Fibroblast of lung (primary cell): ENCODE measurements around the gene ITGA3. TPM values are rescaled to one million over a fixed set of nuclear protein-coding genes. Genes with fewer than 3 reads are reported as not detected.

ENCODE experiments used
- DNase-seq, 2 donors: peaks; one replicate each; pipeline versions ENCODE4 v3.0.0 to v3.0.0-alpha.2; 2010; ENCODE audit warnings: low read depth in 2 of 2
- H2AFZ ChIP-seq: 2 replicates; pipeline ENCODE4 v1.5.1; 2012; ENCODE audit warnings: low read length, control low read depth, inconsistent platforms
- H3K27ac ChIP-seq: 2 replicates; pipeline ENCODE4 v1.5.1; 2011; ENCODE audit warnings: low read length, control low read depth; ENCODE audit not compliant: insufficient read depth
- H3K27me3 ChIP-seq: 2 replicates; pipeline ENCODE4 v1.5.1; 2011; ENCODE audit warnings: mild to moderate bottlenecking, low read length; ENCODE audit not compliant: control insufficient read depth, insufficient read depth
- H3K36me3 ChIP-seq: 2 replicates; pipeline ENCODE4 v1.5.1; 2011; ENCODE audit warnings: low read length; ENCODE audit not compliant: control insufficient read depth, insufficient read depth
- H3K4me1 ChIP-seq: 2 replicates; pipeline ENCODE4 v1.5.1; 2011; ENCODE audit warnings: low read length; ENCODE audit not compliant: control insufficient read depth, insufficient read depth; ENCODE audit errors: extremely low read depth
- H3K4me2 ChIP-seq: 2 replicates; pipeline ENCODE4 v1.5.1; 2011; ENCODE audit warnings: low read length, control low read depth; ENCODE audit not compliant: insufficient read depth; ENCODE audit errors: extremely low read depth
- H3K4me3 ChIP-seq, 4 experiments: fragments of 200-600 bp in 1 of 4; sonication (generic) in 1 of 4; replicated peaks in 1 of 4; 2 replicates each; pipeline ENCODE4 v1.5.1; 2011 to 2016; ENCODE audit warnings: low read length in 4 of 4, low read depth in 3 of 4, mild to moderate bottlenecking in 3 of 4, control low read depth in 2 of 4, inconsistent platforms in 1 of 4, mixed read lengths in 1 of 4; ENCODE audit not compliant: insufficient read depth in 1 of 4; ENCODE audit errors: control extremely low read depth in 1 of 4
- H3K79me2 ChIP-seq: 2 replicates; pipeline ENCODE4 v1.5.1; 2012; ENCODE audit warnings: mild to moderate bottlenecking, low read length, inconsistent platforms; ENCODE audit not compliant: control insufficient read depth, insufficient read depth
- H3K9ac ChIP-seq: 2 replicates; pipeline ENCODE4 v1.5.1; 2011; ENCODE audit warnings: mild to moderate bottlenecking, low read length, control low read depth; ENCODE audit not compliant: insufficient read depth
- H3K9me3 ChIP-seq: 2 replicates; pipeline ENCODE4 v1.5.1; 2012; ENCODE audit warnings: low read depth, low read length; ENCODE audit not compliant: control insufficient read depth, insufficient read depth
- H4K20me1 ChIP-seq: 2 replicates; pipeline ENCODE4 v1.5.1; 2011; ENCODE audit warnings: low read length; ENCODE audit not compliant: control insufficient read depth, insufficient read depth; ENCODE audit errors: extremely low read depth
- EZH2 ChIP-seq: IDR thresholded peaks from 2 replicates; pipeline ENCODE4 v1.5.1; 2012; ENCODE audit warnings: low read length, control low read depth, mild to moderate bottlenecking; ENCODE audit errors: missing control alignments
- polyA plus RNA-seq, 2 donors: library from polyadenylated mRNA; depleted of rRNA in 1 of 2; stranded (reverse) in 1 of 2; unstranded in 1 of 2; fragments of >200 nt; gene quantifications; 2 replicates each; pipeline ENCODE4 v1.2.1, GENCODE V29; 2011 to 2012; ENCODE audit warnings: missing spikeins in 1 of 2
- total RNA-seq: library from RNA; depleted of rRNA; stranded (reverse); fragments of >200 nt; gene quantifications from 2 replicates; pipeline ENCODE4 v1.2.1, GENCODE V29; 2014
- TF ChIP-seq, protein P1 (sequence below), 2 donors: IDR thresholded peaks in 1 of 2; conservative IDR thresholded peaks in 1 of 2; 1 replicate in 1 of 2; 2 replicates in 1 of 2; pipeline ENCODE4 v1.5.1; 2011 to 2012; ENCODE audit warnings: low read length in 2 of 2, control low read depth in 1 of 2, inconsistent platforms in 1 of 2, low read depth in 1 of 2, mild to moderate bottlenecking in 1 of 2

ITGA3 gene
- total and polyA plus RNA-seq, 2 donors (not counting 1 experiment from before 2014, with no cell fraction given), result 67.3 to 269 TPM

DNA sequence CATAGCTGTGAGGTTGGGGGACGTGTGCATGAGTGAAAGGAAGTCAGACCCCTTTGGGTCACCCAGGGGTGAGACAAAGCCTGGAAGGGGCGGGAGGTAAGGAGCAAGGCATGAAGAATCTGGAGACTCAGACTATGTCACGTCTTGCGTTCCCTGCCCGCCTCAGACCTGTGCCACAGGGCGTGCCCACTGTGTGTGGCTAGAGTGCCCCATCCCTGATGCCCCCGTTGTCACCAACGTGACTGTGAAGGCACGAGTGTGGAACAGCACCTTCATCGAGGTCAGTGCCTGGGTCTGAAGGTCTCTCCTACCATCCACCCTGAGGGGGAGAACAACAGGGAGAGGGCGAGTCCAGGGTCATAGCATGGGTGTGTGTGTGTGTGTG lies 24.2 kb downstream of the ITGA3 start:
- Histone ChIP-seq H3K36me3 (peaks cover 47% of the 10 kb centered on the region), H3K79me2 (no peaks in the 10 kb centered on the region), H3K4me2 (no peak overlapping the region), H3K27me3 (no peaks in the 10 kb centered on the region), H3K27ac (no peak overlapping the region), H2AFZ (no peak overlapping the region), H3K9me3 (no peaks in the 10 kb centered on the region), H3K4me3 (no peak overlapping the region), H4K20me1 (no peaks in the 10 kb centered on the region), H3K9ac (no peak overlapping the region), H3K4me1 (no peaks in the 10 kb centered on the region)
- DNase-seq, result no peak
- TF ChIP-seq, protein P1, sequence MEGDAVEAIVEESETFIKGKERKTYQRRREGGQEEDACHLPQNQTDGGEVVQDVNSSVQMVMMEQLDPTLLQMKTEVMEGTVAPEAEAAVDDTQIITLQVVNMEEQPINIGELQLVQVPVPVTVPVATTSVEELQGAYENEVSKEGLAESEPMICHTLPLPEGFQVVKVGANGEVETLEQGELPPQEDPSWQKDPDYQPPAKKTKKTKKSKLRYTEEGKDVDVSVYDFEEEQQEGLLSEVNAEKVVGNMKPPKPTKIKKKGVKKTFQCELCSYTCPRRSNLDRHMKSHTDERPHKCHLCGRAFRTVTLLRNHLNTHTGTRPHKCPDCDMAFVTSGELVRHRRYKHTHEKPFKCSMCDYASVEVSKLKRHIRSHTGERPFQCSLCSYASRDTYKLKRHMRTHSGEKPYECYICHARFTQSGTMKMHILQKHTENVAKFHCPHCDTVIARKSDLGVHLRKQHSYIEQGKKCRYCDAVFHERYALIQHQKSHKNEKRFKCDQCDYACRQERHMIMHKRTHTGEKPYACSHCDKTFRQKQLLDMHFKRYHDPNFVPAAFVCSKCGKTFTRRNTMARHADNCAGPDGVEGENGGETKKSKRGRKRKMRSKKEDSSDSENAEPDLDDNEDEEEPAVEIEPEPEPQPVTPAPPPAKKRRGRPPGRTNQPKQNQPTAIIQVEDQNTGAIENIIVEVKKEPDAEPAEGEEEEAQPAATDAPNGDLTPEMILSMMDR (conservative IDR thresholded peaks at IDR 0.05 in 1 of 2, IDR thresholded peaks at IDR 0.05 in 1 of 2; ENCODE audit: low read depth in 1 of 2, low read length in 2 of 2), result no peak
- no peak for TF ChIP-seq EZH2

DNA sequence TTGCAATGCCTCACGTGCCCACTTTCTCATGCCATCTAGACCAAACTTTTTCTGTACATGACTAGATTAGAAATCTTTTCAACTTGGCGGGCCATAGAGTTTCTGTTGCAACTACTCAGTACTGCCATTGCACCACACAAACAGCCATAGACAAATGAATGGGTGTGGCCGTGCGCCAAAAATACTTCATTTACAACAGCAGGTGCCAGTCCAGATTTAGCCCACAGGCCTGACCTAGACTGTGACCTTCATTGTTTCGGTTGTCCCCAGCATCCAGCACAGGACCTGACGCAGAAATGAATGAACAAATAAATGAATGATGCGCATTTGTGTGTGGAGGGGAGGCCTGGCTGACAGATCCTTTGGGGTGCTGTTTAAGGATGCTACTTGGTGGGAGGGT lies 24.9 kb downstream of the ITGA3 start:
- no peaks in the 10 kb centered on the region for H4K20me1 ChIP-seq
- H3K79me2 ChIP-seq, result no peaks in the 10 kb centered on the region
- H3K4me2 ChIP-seq, result no peak overlapping the region
- H2AFZ ChIP-seq, result no peak overlapping the region
- TF ChIP-seq EZH2, result no peak
- TF ChIP-seq, protein P1 (conservative IDR thresholded peaks at IDR 0.05 in 1 of 2, IDR thresholded peaks at IDR 0.05 in 1 of 2; ENCODE audit: low read depth in 1 of 2, low read length in 2 of 2), result no peak
- no peak overlapping the region for H3K27ac ChIP-seq
- peaks cover 44% of the 10 kb centered on the region for H3K36me3 ChIP-seq
- H3K4me3 ChIP-seq, result no peak overlapping the region
- no peak for DNase-seq
- no peak overlapping the region for H3K9ac ChIP-seq
- no peaks in the 10 kb centered on the region for H3K4me1 ChIP-seq
- no peaks in the 10 kb centered on the region for H3K27me3 ChIP-seq
- H3K9me3 ChIP-seq, result no peaks in the 10 kb centered on the region

DNA sequence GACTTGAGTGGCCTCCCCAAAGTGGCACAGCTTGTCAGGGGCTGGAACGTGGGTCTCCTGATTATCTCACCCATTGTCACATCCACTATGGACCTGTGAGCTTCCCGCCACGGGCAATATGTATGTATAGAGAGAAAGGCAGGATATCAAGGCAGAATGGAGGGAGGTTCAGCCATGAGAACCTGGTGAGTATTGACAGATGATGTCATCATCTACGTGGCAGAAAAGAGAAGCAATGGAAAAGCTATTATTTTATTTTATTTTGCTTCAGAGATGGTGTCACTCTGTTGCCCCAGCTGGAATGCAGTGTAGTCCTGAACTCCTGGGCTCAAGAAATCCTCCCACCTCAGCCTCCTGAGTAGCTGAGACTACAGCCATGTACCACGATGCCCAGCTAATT lies 25.8 kb downstream of the ITGA3 start:
- no peaks in the 10 kb centered on the region for H3K9me3 ChIP-seq
- no peaks in the 10 kb centered on the region for H3K4me1 ChIP-seq
- no peak overlapping the region for H3K27ac ChIP-seq
- H3K36me3 ChIP-seq, result peaks cover 38% of the 10 kb centered on the region
- no peaks in the 10 kb centered on the region for H3K79me2 ChIP-seq
- H3K27me3 ChIP-seq, result no peaks in the 10 kb centered on the region
- no peak overlapping the region for H3K9ac ChIP-seq
- H3K4me2 ChIP-seq, result no peak overlapping the region
- DNase-seq, result no peak
- H3K4me3 ChIP-seq, result no peak overlapping the region
- H2AFZ ChIP-seq, result no peak overlapping the region
- no peak for TF ChIP-seq EZH2
- TF ChIP-seq, protein P1 (conservative IDR thresholded peaks at IDR 0.05 in 1 of 2, IDR thresholded peaks at IDR 0.05 in 1 of 2; ENCODE audit: low read depth in 1 of 2, low read length in 2 of 2), result no peak
- H4K20me1 ChIP-seq, result no peaks in the 10 kb centered on the region
